Panc1 (cell line): ENCODE results near the gene ANO1. TPM values are rescaled to one million over a fixed set of nuclear protein-coding genes. Genes with fewer than 3 reads are reported as not detected.

Experiments
- ATAC-seq: fragments of 200-7000 bp; cut with Tn5 transposase; 2 replicates; pipeline ENCODE4 v1.9.1; 2020; ENCODE audit warnings: mild to moderate bottlenecking, moderate library complexity
- BruUV-seq: library from RNA; stranded (reverse); fragments of 400-500 nt; replicated peaks from 2 replicates; lab custom pipeline; 2021; lab: Mats Ljungman, UMichigan
- CTCF ChIA-PET: fragments of 300-600 bp; sonication (Branson Sonifier 250); formaldehyde crosslinking; loops from one replicate; lab custom pipeline; 2022; ENCODE audit warnings: antibody characterized with exemption; lab: Charles Lee
- POLR2A ChIA-PET: fragments of 300-600 bp; sonication (Branson Sonifier 250); formaldehyde crosslinking; loops from one replicate; lab custom pipeline; 2022; ENCODE audit warnings: antibody characterized with exemption; lab: Charles Lee
- DNase-seq: peaks from one replicate; pipeline ENCODE4 v3.0.0-alpha.2; 2010; ENCODE audit warnings: low read depth, low spot score
- H3K27ac ChIP-seq: 2 replicates; pipeline ENCODE4 v1.5.1; 2011; ENCODE audit warnings: mild to moderate bottlenecking, low read length, inconsistent platforms
- H3K27me3 ChIP-seq: fragments of 200-500 bp; sonication (Bioruptor generic); 2 replicates; pipeline ENCODE4 v1.6.0; 2014; ENCODE audit warnings: low read length, inconsistent platforms; ENCODE audit not compliant: control insufficient read depth, insufficient read depth
- H3K36me3 ChIP-seq: fragments of 200-500 bp; sonication (Bioruptor generic); 2 replicates; pipeline ENCODE4 v1.5.1; 2014; ENCODE audit warnings: inconsistent platforms, mild to moderate bottlenecking, low read length, moderate library complexity; ENCODE audit not compliant: control insufficient read depth, insufficient read depth
- H3K4me1 ChIP-seq: 2 replicates; pipeline ENCODE4 v1.5.1; 2011; ENCODE audit warnings: inconsistent platforms, mild to moderate bottlenecking, low read length, moderate library complexity; ENCODE audit not compliant: control insufficient read depth, insufficient read depth
- H3K4me3 ChIP-seq, 2 experiments: 2 replicates each; pipeline ENCODE4 v1.5.1; 2011 to 2012; ENCODE audit warnings: low read depth in 2 of 2, low read length in 2 of 2, mild to moderate bottlenecking in 2 of 2, inconsistent platforms in 1 of 2, moderate library complexity in 1 of 2
- H3K9me3 ChIP-seq: fragments of 200-500 bp; sonication (Bioruptor generic); 2 replicates; pipeline ENCODE4 v1.5.1; 2014; ENCODE audit warnings: low read depth, mild to moderate bottlenecking, inconsistent platforms, low read length, moderate library complexity; ENCODE audit not compliant: control insufficient read depth, insufficient read depth
- CTCF ChIP-seq: fragments of 450-650 bp; IDR thresholded peaks from 2 replicates; pipeline ENCODE4 v1.5.1; 2017; ENCODE audit warnings: mild to moderate bottlenecking
- POLR2AphosphoS5 ChIP-seq: IDR thresholded peaks from 2 replicates; pipeline ENCODE4 v1.6.1; 2012; ENCODE audit warnings: mild to moderate bottlenecking, low read depth, low read length, moderate library complexity
- REST ChIP-seq, 2 experiments: IDR thresholded peaks; 2 replicates each; pipeline ENCODE4 v1.6.1; 2011 to 2012; ENCODE audit warnings: low read depth in 2 of 2, control low read depth in 1 of 2, low read length in 1 of 2, mild to moderate bottlenecking in 1 of 2, moderate library complexity in 1 of 2; ENCODE audit not compliant: insufficient read depth in 1 of 2
- SIN3A ChIP-seq: IDR thresholded peaks from 2 replicates; pipeline ENCODE4 v1.6.1; 2012; ENCODE audit warnings: low read depth, mild to moderate bottlenecking, low read length, moderate library complexity, borderline replicate concordance; ENCODE audit not compliant: insufficient read depth
- TCF7L2 ChIP-seq: IDR thresholded peaks from 2 replicates; pipeline ENCODE4 v1.6.1; 2011; ENCODE audit warnings: mild to moderate bottlenecking, low read depth, low read length, inconsistent platforms
- in situ Hi-C: cut with HindIII; loops from 2 replicates; pipeline ENCODE4 v1.10.0; 2016; ENCODE audit warnings: low sequenced_read_pairs, low pct_unique_long_range_greater_than_20kb
- intact Hi-C: fragments of 100-400 bp; cut with micrococcal nuclease; formaldehyde crosslinking; loops from one replicate; pipeline ENCODE4 v1.10.0; 2022; ENCODE audit not compliant: unreplicated experiment
- total RNA-seq: library from RNA; stranded (reverse); gene quantifications from one replicate; pipeline ENCODE4 v1.2.1, GENCODE V29; 2021; ENCODE audit not compliant: unreplicated experiment

ANO1 gene
- total RNA-seq, 1 experiment from 2014 or later = 2.3 TPM

- POLR2A ChIA-PET = no interaction called here
- no peaks in the 10 kb centered on the region for H3K27me3 ChIP-seq
- no peak for ATAC-seq
These were observed 114.7 kb downstream of the ANO1 start for GRCh38 chr11:70192666-70193410.

More at GRCh38 chr11:70192666-70193410, 114.7 kb downstream of the ANO1 start:
- Histone ChIP-seq H3K4me3 (no peak overlapping the region), H3K27ac (no peak overlapping the region), H3K36me3 (no peaks in the 10 kb centered on the region), H3K9me3 (no peaks in the 10 kb centered on the region), H3K4me1 (no peaks in the 10 kb centered on the region)
- TF ChIP-seq CTCF = no peak
- no peak for TF ChIP-seq SIN3A
- TF ChIP-seq POLR2AphosphoS5 = no peak
- TF ChIP-seq TCF7L2 = no peak
- TF ChIP-seq REST (IDR thresholded peaks at IDR 0.05; ENCODE audit: insufficient read depth in 1 of 2, low read depth in 2 of 2, low read length in 1 of 2) = no peak
- no TSS peak for BruUV-seq
- in situ Hi-C loops = loop anchor here (25.0 kb wide), 1 partner anchor 231 kb away; no protein-coding TSS in a partner anchor
- CTCF ChIA-PET = interaction anchor here (1.1 kb wide), 2 partner anchors 253 to 273 kb away, joined by 3 to 7 read pairs; no protein-coding TSS in a partner anchor
- no peak for DNase-seq
- intact Hi-C loops = loop anchor here (5.0 kb wide), 2 partner anchors 111 to 506 kb away; no protein-coding TSS in a partner anchor
